CD4-positive, alpha-beta memory T cell (primary cell): Measurements from ENCODE around the gene ZC3H18. TPM values are rescaled to one million over a fixed set of nuclear protein-coding genes. Genes with fewer than 3 reads are reported as not detected.
A peak's percentile ranks its signal among the peaks of the same experiment; 100 is the strongest.

Source experiments
- CTCF ChIA-PET: fragments of 350-600 bp; sonication (Branson Sonifier 250); formaldehyde crosslinking; loops from one replicate; lab custom pipeline; 2021; ENCODE audit warnings: inconsistent platforms; ENCODE audit not compliant: partially characterized antibody; lab: Charles Lee
- POLR2A ChIA-PET: fragments of 350-600 bp; sonication (Branson Sonifier 250); formaldehyde crosslinking; loops from one replicate; lab custom pipeline; 2021; ENCODE audit not compliant: partially characterized antibody; lab: Charles Lee
- DNase-seq, 5 donors: peaks; one replicate each; pipeline versions ENCODE4 v3.0.0 to v3.0.0-alpha.2; 2020 to 2022; ENCODE audit warnings: mixed read lengths in 1 of 5
- H3K27ac ChIP-seq: one replicate; pipeline ENCODE4 v1.7.0; 2013; ENCODE audit warnings: low read depth, low read length
- H3K27me3 ChIP-seq: 2 replicates; pipeline ENCODE4 v1.7.0; 2013; ENCODE audit warnings: mild to moderate bottlenecking, low read length, moderate library complexity; ENCODE audit not compliant: insufficient read depth
- H3K36me3 ChIP-seq: 2 replicates; pipeline ENCODE4 v1.7.0; 2013; ENCODE audit warnings: mild to moderate bottlenecking, low read length, moderate library complexity; ENCODE audit not compliant: insufficient read depth
- H3K4me1 ChIP-seq: 2 replicates; pipeline ENCODE4 v1.7.0; 2013; ENCODE audit warnings: mild to moderate bottlenecking, low read length, moderate library complexity; ENCODE audit not compliant: insufficient read depth
- H3K4me3 ChIP-seq, 2 donors: one replicate each; pipeline ENCODE4 v1.7.0; 2013; ENCODE audit warnings: low read length in 2 of 2, mild to moderate bottlenecking in 1 of 2
- H3K9me3 ChIP-seq, 2 donors: one replicate each; pipeline ENCODE4 v1.7.0; 2013; ENCODE audit warnings: low read length in 2 of 2, control low read depth in 1 of 2; ENCODE audit not compliant: control insufficient read depth in 1 of 2
- H3K27ac Mint-ChIP-seq, 7 donors: one replicate each; pipeline ENCODE4 v1.8.0; 2020 to 2021; ENCODE audit warnings: mixed read lengths in 7 of 7, mild to moderate bottlenecking in 6 of 7, inconsistent platforms in 3 of 7, moderate library complexity in 3 of 7
- H3K27me3 Mint-ChIP-seq, 2 donors: one replicate each; pipeline ENCODE4 v1.8.0; 2020 to 2021; ENCODE audit warnings: mixed read lengths in 2 of 2
- H3K36me3 Mint-ChIP-seq, 2 donors: one replicate each; pipeline ENCODE4 v1.8.0; 2020 to 2021; ENCODE audit warnings: mixed read lengths in 2 of 2, inconsistent platforms in 1 of 2, mild to moderate bottlenecking in 1 of 2
- H3K4me1 Mint-ChIP-seq, 4 donors: one replicate each; pipeline ENCODE4 v1.8.0; 2020 to 2021; ENCODE audit warnings: mixed read lengths in 4 of 4, mild to moderate bottlenecking in 1 of 4
- H3K4me3 Mint-ChIP-seq, 8 donors: one replicate each; pipeline ENCODE4 v1.8.0; 2020 to 2021; ENCODE audit warnings: mixed read lengths in 8 of 8, mild to moderate bottlenecking in 7 of 8, moderate library complexity in 6 of 8, inconsistent platforms in 3 of 8
- H3K9me3 Mint-ChIP-seq, 8 donors: one replicate each; pipeline ENCODE4 v1.8.0; 2020 to 2021; ENCODE audit warnings: mixed read lengths in 8 of 8, mild to moderate bottlenecking in 5 of 8, inconsistent platforms in 3 of 8, moderate library complexity in 1 of 8
- intact Hi-C: fragments of 100-400 bp; cut with micrococcal nuclease; formaldehyde crosslinking; loops from one replicate; pipeline ENCODE4 v1.15.1; 2023
- polyA plus RNA-seq, 2 donors: library from polyadenylated mRNA; unstranded; fragments of 300-500 nt; fragmentation: Illumina TruSeq; gene quantifications; one replicate each; pipeline ENCODE4 v1.2.3, GENCODE V29; 2021
- total RNA-seq, 2 experiments: library from RNA; stranded (reverse); gene quantifications; one replicate each; pipeline ENCODE4 v1.2.3, GENCODE V29; 2021

The ZC3H18 gene
- total and polyA plus RNA-seq, 4 experiments from 2014 or later = 3.0 to 91.5 (median 54.0) TPM

- intact Hi-C loops = loop anchor here (5.0 kb wide), 2 partner anchors 52 to 72 kb away; no protein-coding TSS in a partner anchor
- ChIA-PET POLR2A (no interaction called here), CTCF (interaction anchor here (1.0 to 1.4 kb wide), 2 partner anchors 85 to 93 kb away, joined by 3 read pairs; no protein-coding TSS in a partner anchor)
- Histone ChIP-seq H3K27me3 (no peaks in the 10 kb centered on the region), H3K4me1 (no peaks in the 10 kb centered on the region), H3K9me3 (no peaks in the 10 kb centered on the region), H3K4me3 (no peak overlapping the region), H3K36me3 (no peaks in the 10 kb centered on the region), H3K27ac (no peak overlapping the region)
- Mint-ChIP-seq H3K4me3 (peak overlapping the region in 1 of 8 donors; percentile 46), H3K27ac (peak overlapping the region in 4 of 7 donors; percentile 29 to 71 (median 68)), H3K36me3 (peaks cover 0 to 6% of the 10 kb centered on the region in 2 donors), H3K4me1 (peaks cover 2 to 13% (median 4%) of the 10 kb centered on the region in 4 donors), H3K9me3 (no peaks in the 10 kb centered on the region), H3K27me3 (no peaks in the 10 kb centered on the region)
- DNase-seq = no peak
These were observed 40.6 kb upstream of the ZC3H18 start for GRCh38 chr16:88529596-88529995.

- peaks cover 5% of the 10 kb centered on the region for H3K4me1 ChIP-seq
- H3K27ac Mint-ChIP-seq = peak overlapping the region in 3 of 7 donors; percentile 59 to 70 (median 69)
- H3K27me3 Mint-ChIP-seq = no peaks in the 10 kb centered on the region
- ChIA-PET POLR2A (no interaction called here), CTCF (interaction anchor here (1.4 kb wide), 1 partner anchor 85 kb away, joined by 3 read pairs; no protein-coding TSS in a partner anchor)
- H3K4me3 Mint-ChIP-seq = no peak overlapping the region
- H3K9me3 ChIP-seq = no peaks in the 10 kb centered on the region
- intact Hi-C loops = no loop called here
- H3K27me3 ChIP-seq = no peaks in the 10 kb centered on the region
- H3K4me3 ChIP-seq = no peak overlapping the region
- no peaks in the 10 kb centered on the region for H3K9me3 Mint-ChIP-seq
- peaks cover 0 to 7% of the 10 kb centered on the region in 2 donors for H3K36me3 Mint-ChIP-seq
- H3K36me3 ChIP-seq = no peaks in the 10 kb centered on the region
- H3K4me1 Mint-ChIP-seq = peaks cover 3 to 10% (median 3%) of the 10 kb centered on the region in 4 donors
- H3K27ac ChIP-seq = no peak overlapping the region
- no peak for DNase-seq
These were observed 39.9 kb upstream of the ZC3H18 start for GRCh38 chr16:88530051-88530857.

DNA sequence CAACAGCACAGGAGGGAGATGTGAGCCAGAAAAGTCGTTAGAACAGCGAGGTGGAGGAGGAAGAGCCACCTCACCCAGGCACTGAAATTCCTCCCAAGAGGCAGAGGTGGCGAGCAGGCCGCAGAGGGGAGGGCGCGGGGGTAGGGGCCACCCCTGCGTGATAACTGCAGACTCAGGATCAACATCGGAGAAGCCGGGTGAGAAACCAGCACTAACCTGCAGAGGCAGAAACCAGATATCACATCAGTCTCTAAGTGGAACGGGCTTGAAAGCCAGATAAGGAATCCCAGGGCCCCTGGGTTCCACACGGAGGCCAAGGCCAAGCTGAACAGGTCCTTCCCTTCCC lies 39.4 kb upstream of the ZC3H18 start:
- no peak overlapping the region for H3K27ac ChIP-seq

GRCh38 chr16:88531346-88531745 lies 38.9 kb upstream of the ZC3H18 start:
- intact Hi-C loops = no loop called here
- ChIA-PET POLR2A (no interaction called here), CTCF (no interaction called here)
- H3K36me3 Mint-ChIP-seq = peaks cover 0 to 11% of the 10 kb centered on the region in 2 donors
- H3K27ac Mint-ChIP-seq = peak overlapping the region in 2 of 7 donors; percentile 69 to 84
- peaks cover 10% of the 10 kb centered on the region for H3K4me1 ChIP-seq
- peak overlapping the region in 1 of 8 donors; percentile 21 for H3K4me3 Mint-ChIP-seq
- H3K4me1 Mint-ChIP-seq = peaks cover 5 to 13% (median 6%) of the 10 kb centered on the region in 4 donors
- no peaks in the 10 kb centered on the region for H3K9me3 ChIP-seq
- no peaks in the 10 kb centered on the region for H3K36me3 ChIP-seq
- no peaks in the 10 kb centered on the region for H3K9me3 Mint-ChIP-seq
- H3K27me3 Mint-ChIP-seq = no peaks in the 10 kb centered on the region
- no peaks in the 10 kb centered on the region for H3K27me3 ChIP-seq
- H3K4me3 ChIP-seq = no peak overlapping the region
- no peak overlapping the region for H3K27ac ChIP-seq
- DNase-seq = no peak

More for the DNA sequence above, 39.4 kb upstream of the ZC3H18 start:
- no peak overlapping the region for H3K4me3 ChIP-seq
- Mint-ChIP-seq H3K4me1 (peaks cover 2 to 10% (median 4%) of the 10 kb centered on the region in 4 donors), H3K27ac (peak overlapping the region in 3 of 7 donors; percentile 59 to 70 (median 69)), H3K27me3 (no peaks in the 10 kb centered on the region), H3K9me3 (no peaks in the 10 kb centered on the region), H3K36me3 (peaks cover 0 to 8% of the 10 kb centered on the region in 2 donors), H3K4me3 (no peak overlapping the region)
- H3K9me3 ChIP-seq = no peaks in the 10 kb centered on the region
- H3K4me1 ChIP-seq = peaks cover 10% of the 10 kb centered on the region
- no peaks in the 10 kb centered on the region for H3K36me3 ChIP-seq
- intact Hi-C loops = no loop called here
- ChIA-PET CTCF (no interaction called here), POLR2A (no interaction called here)
- DNase-seq = no peak
- H3K27me3 ChIP-seq = no peaks in the 10 kb centered on the region

- ChIA-PET CTCF (no interaction called here), POLR2A (interaction anchor here (1.1 kb wide), 1 partner anchor 101 kb away, joined by 3 read pairs; no protein-coding TSS in a partner anchor)
- intact Hi-C loops = no loop called here
- peaks cover 0 to 11% of the 10 kb centered on the region in 2 donors for H3K36me3 Mint-ChIP-seq
- no peak overlapping the region for H3K27ac ChIP-seq
- peaks cover 5 to 18% (median 6%) of the 10 kb centered on the region in 4 donors for H3K4me1 Mint-ChIP-seq
- no peaks in the 10 kb centered on the region for H3K27me3 ChIP-seq
- no peaks in the 10 kb centered on the region for H3K27me3 Mint-ChIP-seq
- peaks cover 10% of the 10 kb centered on the region for H3K4me1 ChIP-seq
- no peak overlapping the region for H3K4me3 ChIP-seq
- H3K27ac Mint-ChIP-seq = peak overlapping the region in 1 of 7 donors; percentile 69
- DNase-seq = peak in 1 of 5 donors; percentile 42
- H3K9me3 ChIP-seq = no peaks in the 10 kb centered on the region
- no peaks in the 10 kb centered on the region for H3K36me3 ChIP-seq
- H3K4me3 Mint-ChIP-seq = peak overlapping the region in 4 of 8 donors; percentile 17 to 63 (median 47)
- no peaks in the 10 kb centered on the region for H3K9me3 Mint-ChIP-seq
These were observed 38.2 kb upstream of the ZC3H18 start for GRCh38 chr16:88531931-88532433.

- Mint-ChIP-seq H3K9me3 (peaks cover 0 to 3% (median 0%) of the 10 kb centered on the region in 8 donors), H3K36me3 (peaks cover 0 to 11% of the 10 kb centered on the region in 2 donors), H3K27ac (no peak overlapping the region), H3K4me3 (peak overlapping the region in 1 of 8 donors; percentile 17), H3K4me1 (peaks cover 5 to 18% (median 6%) of the 10 kb centered on the region in 4 donors), H3K27me3 (no peaks in the 10 kb centered on the region)
- CTCF ChIA-PET = no interaction called here
- Histone ChIP-seq H3K27me3 (no peaks in the 10 kb centered on the region), H3K36me3 (no peaks in the 10 kb centered on the region), H3K9me3 (no peaks in the 10 kb centered on the region), H3K4me3 (no peak overlapping the region), H3K4me1 (peaks cover 10% of the 10 kb centered on the region), H3K27ac (no peak overlapping the region)
- peak in 1 of 5 donors; percentile 36 for DNase-seq
- POLR2A ChIA-PET = interaction anchor here (1.1 to 1.4 kb wide), 2 partner anchors 77 to 101 kb away, joined by 3 to 5 read pairs; no protein-coding TSS in a partner anchor
- intact Hi-C loops = no loop called here
These were observed 37.6 kb upstream of the ZC3H18 start for GRCh38 chr16:88532434-88533241.
